ENCODE measurements around the gene USP17L11.
"Not testable (repeated sequence)": the region's sequence is repeated elsewhere in the genome, so short reads cannot be mapped to it uniquely, and the experiment has no call there.

The USP17L11 gene

DNA sequence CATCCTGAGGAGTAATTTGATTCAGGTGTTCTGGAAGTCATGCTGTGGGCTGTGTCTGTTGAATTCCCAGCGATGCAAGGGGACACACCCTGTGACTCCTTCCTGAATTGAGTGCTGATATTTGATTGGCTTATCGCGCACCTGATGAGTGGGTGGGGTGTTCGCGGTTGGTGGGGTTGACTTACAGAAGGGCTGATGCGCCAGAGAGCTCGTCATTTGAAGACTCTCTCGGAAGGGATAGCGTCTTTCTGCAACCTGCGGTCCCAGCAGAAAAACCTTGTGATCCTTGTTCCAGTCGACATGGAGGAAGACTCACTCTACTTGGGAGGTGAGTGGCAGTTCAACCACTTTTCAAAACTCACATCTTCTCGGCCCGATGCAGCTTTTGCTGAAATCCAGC lies 47.4 kb downstream of the USP17L11 start, which contains the start of gene USP17L21:
Gene USP17L21 (plus strand): TSS at position 301 of the 400 bp plus-strand sequence. CDS start 0 bp downstream, at position 301.
- H3K9me3 Mint-ChIP-seq, H3K36me3 Mint-ChIP-seq, H3K27ac Mint-ChIP-seq, CTCF ChIA-PET, DNase-seq, H3K4me3 Mint-ChIP-seq, H3K4me1 Mint-ChIP-seq, H3K27me3 Mint-ChIP-seq: not testable (repeated sequence)

All from activated naive CD4-positive, alpha-beta T cell treated with anti-CD3 and anti-CD28 coated beads, Interleukin-2, amount 10 ng/mL, durations not matched to agents 7 days and 5 days (primary cell).